Measurements from ENCODE around the gene RAB39B.

DNA sequence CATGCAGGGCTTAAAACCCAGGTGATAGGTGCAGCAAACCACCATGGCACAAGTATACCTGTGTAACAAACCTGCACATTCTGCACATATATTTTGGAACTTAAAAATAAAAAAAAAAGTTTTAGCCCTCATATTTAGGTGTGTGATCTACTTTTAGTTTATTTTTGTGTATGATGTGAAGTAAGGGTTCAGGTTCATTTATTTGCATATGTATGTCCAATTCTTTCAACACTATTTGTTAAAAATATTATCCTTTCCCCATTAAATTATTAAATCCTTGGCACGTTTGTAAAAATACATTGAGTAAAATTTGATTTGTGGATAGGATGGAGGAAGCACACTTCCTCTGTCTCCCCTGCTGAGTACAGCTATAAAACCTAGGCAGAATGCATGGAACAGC, 12.9 kb downstream of the RAB39B start:
- TF ChIP-seq, protein P1, sequence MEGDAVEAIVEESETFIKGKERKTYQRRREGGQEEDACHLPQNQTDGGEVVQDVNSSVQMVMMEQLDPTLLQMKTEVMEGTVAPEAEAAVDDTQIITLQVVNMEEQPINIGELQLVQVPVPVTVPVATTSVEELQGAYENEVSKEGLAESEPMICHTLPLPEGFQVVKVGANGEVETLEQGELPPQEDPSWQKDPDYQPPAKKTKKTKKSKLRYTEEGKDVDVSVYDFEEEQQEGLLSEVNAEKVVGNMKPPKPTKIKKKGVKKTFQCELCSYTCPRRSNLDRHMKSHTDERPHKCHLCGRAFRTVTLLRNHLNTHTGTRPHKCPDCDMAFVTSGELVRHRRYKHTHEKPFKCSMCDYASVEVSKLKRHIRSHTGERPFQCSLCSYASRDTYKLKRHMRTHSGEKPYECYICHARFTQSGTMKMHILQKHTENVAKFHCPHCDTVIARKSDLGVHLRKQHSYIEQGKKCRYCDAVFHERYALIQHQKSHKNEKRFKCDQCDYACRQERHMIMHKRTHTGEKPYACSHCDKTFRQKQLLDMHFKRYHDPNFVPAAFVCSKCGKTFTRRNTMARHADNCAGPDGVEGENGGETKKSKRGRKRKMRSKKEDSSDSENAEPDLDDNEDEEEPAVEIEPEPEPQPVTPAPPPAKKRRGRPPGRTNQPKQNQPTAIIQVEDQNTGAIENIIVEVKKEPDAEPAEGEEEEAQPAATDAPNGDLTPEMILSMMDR (conservative IDR thresholded peaks at IDR 0.05; ENCODE audit: low read depth, low read length): no peak
- TF ChIP-seq EZH2 (IDR thresholded peaks at IDR 0.05; ENCODE audit: low read length, unreplicated experiment): no peak

Data from PC-3 (cell line).